Gastrocnemius medialis (tissue), 4 donors: Measurements from ENCODE around the gene SKAP2.

Source experiments
- POLR2A ChIP-seq, 2 donors: fragments of 450-650 bp; IDR thresholded peaks; one replicate each; pipeline ENCODE4 v1.6.1; 2017; ENCODE audit warnings: antibody characterized with exemption in 2 of 2, mild to moderate bottlenecking in 2 of 2, moderate library complexity in 2 of 2
- TF ChIP-seq, protein P1 (sequence below), 5 experiments: fragments of 450-650 bp in 3 of 5; fragments of 200-600 bp in 2 of 5; sonication (generic) in 2 of 5; IDR thresholded peaks in 4 of 5; conservative IDR thresholded peaks in 1 of 5; 1 replicate in 4 of 5; 2 replicates in 1 of 5; pipeline ENCODE4 v1.5.1; 2016 to 2019; ENCODE audit warnings: antibody characterized with exemption in 5 of 5, mild to moderate bottlenecking in 3 of 5, moderate library complexity in 3 of 5

DNA sequence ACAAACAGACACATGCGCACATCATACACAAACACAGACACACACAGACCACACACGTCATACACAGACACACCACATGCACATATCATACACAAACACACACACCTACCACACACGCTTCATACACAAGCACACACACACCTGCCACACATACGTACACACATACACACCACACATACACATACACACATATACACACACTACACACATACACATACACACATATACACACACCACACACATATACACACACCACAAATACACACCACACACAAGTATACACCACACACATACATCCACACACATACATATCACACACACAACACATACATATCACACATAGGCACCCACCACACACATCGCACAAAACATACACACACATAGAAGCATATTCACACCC lies 224.7 kb downstream of the SKAP2 start:
- TF ChIP-seq POLR2A (IDR thresholded peaks at IDR 0.05), result no peak
- TF ChIP-seq, protein P1, sequence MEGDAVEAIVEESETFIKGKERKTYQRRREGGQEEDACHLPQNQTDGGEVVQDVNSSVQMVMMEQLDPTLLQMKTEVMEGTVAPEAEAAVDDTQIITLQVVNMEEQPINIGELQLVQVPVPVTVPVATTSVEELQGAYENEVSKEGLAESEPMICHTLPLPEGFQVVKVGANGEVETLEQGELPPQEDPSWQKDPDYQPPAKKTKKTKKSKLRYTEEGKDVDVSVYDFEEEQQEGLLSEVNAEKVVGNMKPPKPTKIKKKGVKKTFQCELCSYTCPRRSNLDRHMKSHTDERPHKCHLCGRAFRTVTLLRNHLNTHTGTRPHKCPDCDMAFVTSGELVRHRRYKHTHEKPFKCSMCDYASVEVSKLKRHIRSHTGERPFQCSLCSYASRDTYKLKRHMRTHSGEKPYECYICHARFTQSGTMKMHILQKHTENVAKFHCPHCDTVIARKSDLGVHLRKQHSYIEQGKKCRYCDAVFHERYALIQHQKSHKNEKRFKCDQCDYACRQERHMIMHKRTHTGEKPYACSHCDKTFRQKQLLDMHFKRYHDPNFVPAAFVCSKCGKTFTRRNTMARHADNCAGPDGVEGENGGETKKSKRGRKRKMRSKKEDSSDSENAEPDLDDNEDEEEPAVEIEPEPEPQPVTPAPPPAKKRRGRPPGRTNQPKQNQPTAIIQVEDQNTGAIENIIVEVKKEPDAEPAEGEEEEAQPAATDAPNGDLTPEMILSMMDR (IDR thresholded peaks at IDR 0.05 in 4 of 5, conservative IDR thresholded peaks at IDR 0.05 in 1 of 5), result no peak
